Measurements from ENCODE around the gene MASP2.
"Not testable (repeated sequence)": the region's sequence is repeated elsewhere in the genome, so short reads cannot be mapped to it uniquely, and the experiment has no call there.

DNA sequence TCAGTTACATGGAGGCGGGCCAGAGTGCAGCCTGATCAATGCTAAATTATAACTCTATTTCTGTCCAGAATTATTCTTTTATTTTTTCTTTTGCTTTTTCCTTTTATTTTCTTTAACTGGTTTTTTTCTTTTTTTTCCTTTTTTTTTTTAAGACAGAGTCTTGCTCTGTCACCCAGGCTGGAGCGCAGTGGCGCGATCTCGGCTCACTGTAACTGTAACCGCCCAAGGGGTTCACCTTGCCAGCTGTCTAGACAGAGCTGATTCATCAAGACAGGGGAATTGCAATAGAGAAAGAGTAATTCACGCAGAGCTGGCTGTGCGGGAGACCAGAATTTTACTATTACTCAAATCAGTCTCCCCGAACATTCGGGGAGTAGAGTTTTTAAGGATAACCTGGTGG is 4.1 kb upstream of the MASP2 start:
- TF ChIP-seq, protein P1, sequence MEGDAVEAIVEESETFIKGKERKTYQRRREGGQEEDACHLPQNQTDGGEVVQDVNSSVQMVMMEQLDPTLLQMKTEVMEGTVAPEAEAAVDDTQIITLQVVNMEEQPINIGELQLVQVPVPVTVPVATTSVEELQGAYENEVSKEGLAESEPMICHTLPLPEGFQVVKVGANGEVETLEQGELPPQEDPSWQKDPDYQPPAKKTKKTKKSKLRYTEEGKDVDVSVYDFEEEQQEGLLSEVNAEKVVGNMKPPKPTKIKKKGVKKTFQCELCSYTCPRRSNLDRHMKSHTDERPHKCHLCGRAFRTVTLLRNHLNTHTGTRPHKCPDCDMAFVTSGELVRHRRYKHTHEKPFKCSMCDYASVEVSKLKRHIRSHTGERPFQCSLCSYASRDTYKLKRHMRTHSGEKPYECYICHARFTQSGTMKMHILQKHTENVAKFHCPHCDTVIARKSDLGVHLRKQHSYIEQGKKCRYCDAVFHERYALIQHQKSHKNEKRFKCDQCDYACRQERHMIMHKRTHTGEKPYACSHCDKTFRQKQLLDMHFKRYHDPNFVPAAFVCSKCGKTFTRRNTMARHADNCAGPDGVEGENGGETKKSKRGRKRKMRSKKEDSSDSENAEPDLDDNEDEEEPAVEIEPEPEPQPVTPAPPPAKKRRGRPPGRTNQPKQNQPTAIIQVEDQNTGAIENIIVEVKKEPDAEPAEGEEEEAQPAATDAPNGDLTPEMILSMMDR (IDR thresholded peaks at IDR 0.05): not testable (repeated sequence)
- TF ChIP-seq EP300 (IDR thresholded peaks at IDR 0.05): not testable (repeated sequence)
